Testis (tissue), 2 donors: Measurements from ENCODE around the gene SLC4A9.
A peak's percentile ranks its signal among the peaks of the same experiment; 100 is the strongest.

Experiments used
- CTCF ChIP-seq, 3 experiments: fragments of 450-650 bp in 2 of 3; fragments of 200-600 bp in 1 of 3; sonication (generic) in 1 of 3; IDR thresholded peaks; one replicate each; pipeline ENCODE4 v1.5.1; 2016 to 2019; ENCODE audit warnings: antibody characterized with exemption in 3 of 3, mild to moderate bottlenecking in 2 of 3, moderate library complexity in 1 of 3
- POLR2A ChIP-seq: fragments of 450-650 bp; IDR thresholded peaks from one replicate; pipeline ENCODE4 v1.6.1; 2017; ENCODE audit warnings: antibody characterized with exemption, mild to moderate bottlenecking, moderate library complexity

GRCh38 chr5:140346348-140347221 lies 13.4 kb upstream of the SLC4A9 start, which contains the start of gene HBEGF:
- peak; percentile 27 to 53 (median 46) for TF ChIP-seq CTCF (IDR thresholded peaks at IDR 0.05)
- peak; percentile 73 for TF ChIP-seq POLR2A
